Right lobe of liver (tissue), 4 donors: ENCODE measurements around the gene GATAD1.
"Not testable (repeated sequence)": the region's sequence is repeated elsewhere in the genome, so short reads cannot be mapped to it uniquely, and the experiment has no call there.

Source experiments
- POLR2A ChIP-seq: fragments of 450-650 bp; IDR thresholded peaks from one replicate; pipeline ENCODE4 v1.6.1; 2017; ENCODE audit warnings: antibody characterized with exemption, mild to moderate bottlenecking
- TF ChIP-seq, protein P1 (sequence below), 4 donors: fragments of 200-600 bp in 3 of 4; fragments of 450-650 bp in 1 of 4; IDR thresholded peaks; one replicate each; pipeline versions ENCODE4 v1.5.1 to v1.8.0; 2016 to 2022; ENCODE audit warnings: antibody characterized with exemption in 4 of 4, mild to moderate bottlenecking in 2 of 4
- donor health status: DM: no; HTN: no; CAD: no.
- donor health status: DM: no; HTN: no; CAD: no.
- donor health status: DM: no; HTN: yes; CAD: no.

GRCh38 chr7:92484226-92484625, 36.9 kb downstream of the GATAD1 start:
- TF ChIP-seq, protein P1, sequence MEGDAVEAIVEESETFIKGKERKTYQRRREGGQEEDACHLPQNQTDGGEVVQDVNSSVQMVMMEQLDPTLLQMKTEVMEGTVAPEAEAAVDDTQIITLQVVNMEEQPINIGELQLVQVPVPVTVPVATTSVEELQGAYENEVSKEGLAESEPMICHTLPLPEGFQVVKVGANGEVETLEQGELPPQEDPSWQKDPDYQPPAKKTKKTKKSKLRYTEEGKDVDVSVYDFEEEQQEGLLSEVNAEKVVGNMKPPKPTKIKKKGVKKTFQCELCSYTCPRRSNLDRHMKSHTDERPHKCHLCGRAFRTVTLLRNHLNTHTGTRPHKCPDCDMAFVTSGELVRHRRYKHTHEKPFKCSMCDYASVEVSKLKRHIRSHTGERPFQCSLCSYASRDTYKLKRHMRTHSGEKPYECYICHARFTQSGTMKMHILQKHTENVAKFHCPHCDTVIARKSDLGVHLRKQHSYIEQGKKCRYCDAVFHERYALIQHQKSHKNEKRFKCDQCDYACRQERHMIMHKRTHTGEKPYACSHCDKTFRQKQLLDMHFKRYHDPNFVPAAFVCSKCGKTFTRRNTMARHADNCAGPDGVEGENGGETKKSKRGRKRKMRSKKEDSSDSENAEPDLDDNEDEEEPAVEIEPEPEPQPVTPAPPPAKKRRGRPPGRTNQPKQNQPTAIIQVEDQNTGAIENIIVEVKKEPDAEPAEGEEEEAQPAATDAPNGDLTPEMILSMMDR (IDR thresholded peaks at IDR 0.05): not testable (repeated sequence)
- TF ChIP-seq POLR2A: not testable (repeated sequence)
